Ovary (tissue), 3 donors: Measurements from ENCODE around the gene KLHL22.

Source experiments
- CTCF ChIP-seq, 3 donors: fragments of 450-650 bp in 2 of 3; fragments of 200-600 bp in 1 of 3; IDR thresholded peaks; one replicate each; pipeline versions ENCODE4 v1.5.1 to v1.8.0; 2016 to 2022; ENCODE audit warnings: antibody characterized with exemption in 3 of 3, mild to moderate bottlenecking in 1 of 3
- EP300 ChIP-seq: sonication (generic); formaldehyde crosslinking; IDR thresholded peaks from one replicate; pipeline ENCODE4 v1.6.1; 2017; ENCODE audit warnings: antibody characterized with exemption
- POLR2A ChIP-seq: fragments of 450-650 bp; IDR thresholded peaks from one replicate; pipeline ENCODE4 v1.6.1; 2017; ENCODE audit warnings: antibody characterized with exemption, mild to moderate bottlenecking, moderate library complexity
- donor health status: DM: no; HTN: no; CAD: no.

GRCh38 chr22:20507253-20508066 is 11.9 kb upstream of the KLHL22 start, which contains the start of gene MED15:
- TF ChIP-seq POLR2A: peak; percentile 83
- no peak for TF ChIP-seq CTCF (IDR thresholded peaks at IDR 0.05)
- no peak for TF ChIP-seq EP300
